GM12878 (cell line): ENCODE results near the gene SLC25A29. TPM values are rescaled to one million over a fixed set of nuclear protein-coding genes. Genes with fewer than 3 reads are reported as not detected.

Source experiments
- ATAC-seq: fragments of 200-7000 bp; cut with Tn5 transposase; 3 replicates; pipeline ENCODE4 v1.9.1; 2020; ENCODE audit warnings: mild to moderate bottlenecking, moderate library complexity
- BruUV-seq: library from RNA; stranded (reverse); fragments of 400-500 nt; replicated peaks from 2 replicates; lab custom pipeline; 2021; lab: Mats Ljungman, UMichigan
- CTCF ChIA-PET: fragments of 300-600 bp; sonication (Branson Sonifier 250); formaldehyde crosslinking; extraction: SDS; loops from one replicate; lab custom pipeline; 2021; ENCODE audit warnings: inconsistent platforms; lab: Yijun Ruan, JAX
- POLR2A ChIA-PET: fragments of 350-600 bp; formaldehyde crosslinking; extraction: SDS; loops from one replicate; lab custom pipeline; 2021; ENCODE audit warnings: inconsistent platforms; lab: Charles Lee
- RAD21 ChIA-PET: fragments of 300-600 bp; sonication (Branson Sonifier 250); formaldehyde crosslinking; loops from one replicate; lab custom pipeline; 2023; ENCODE audit warnings: antibody characterized with exemption; ENCODE audit not compliant: unreplicated experiment; lab: Charles Lee
- SMC1A ChIA-PET: fragments of 300-600 bp; sonication (Branson Sonifier 250); formaldehyde crosslinking; loops from one replicate; lab custom pipeline; 2023; ENCODE audit not compliant: unreplicated experiment, uncharacterized antibody; lab: Charles Lee
- DNase-seq: peaks from one replicate; pipeline ENCODE4 v3.0.0-alpha.2; 2011; ENCODE audit warnings: low read depth, low spot score
- FAIRE-seq: peaks from 3 replicates; lab custom pipeline; 2011; peaks lifted over from hg19 to GRCh38; lab: Jason Lieb, UNC
- H2AFZ ChIP-seq: 2 replicates; pipeline ENCODE4 v1.6.0; 2011; ENCODE audit warnings: low read depth, low read length, control low read depth; ENCODE audit not compliant: control insufficient read depth
- H3K27ac ChIP-seq: 2 replicates; pipeline ENCODE4 v1.5.1; 2011; ENCODE audit warnings: control low read depth; ENCODE audit not compliant: control insufficient read depth, insufficient read depth
- H3K27me3 ChIP-seq, 2 experiments: replicated peaks in 1 of 2; 2 replicates each; pipeline versions ENCODE4 v1.6.0 to v1.6.1; 2011; ENCODE audit warnings: low read length in 1 of 2; ENCODE audit not compliant: control insufficient read depth in 2 of 2, insufficient read depth in 2 of 2
- H3K36me3 ChIP-seq, 2 experiments: 2 replicates each; pipeline ENCODE4 v1.5.1; 2011; ENCODE audit warnings: low read length in 1 of 2; ENCODE audit not compliant: control insufficient read depth in 2 of 2, insufficient read depth in 2 of 2
- H3K4me1 ChIP-seq: 2 replicates; pipeline ENCODE4 v1.6.1; 2011; ENCODE audit warnings: mild to moderate bottlenecking, low read length, moderate library complexity, mixed read lengths; ENCODE audit not compliant: control insufficient read depth, insufficient read depth
- H3K4me2 ChIP-seq: 2 replicates; pipeline ENCODE4 v1.6.0; 2011; ENCODE audit warnings: control low read depth; ENCODE audit not compliant: control insufficient read depth, insufficient read depth
- H3K4me3 ChIP-seq: fragments of 200-600 bp; sonication (generic); 2 replicates; pipeline ENCODE4 v1.5.1; 2016
- H3K79me2 ChIP-seq: 2 replicates; pipeline ENCODE4 v1.6.0; 2011; ENCODE audit warnings: low read length; ENCODE audit not compliant: control insufficient read depth, insufficient read depth
- H3K9ac ChIP-seq: 2 replicates; pipeline ENCODE4 v1.8.0; 2011; ENCODE audit warnings: low read length, control low read depth, mixed read lengths; ENCODE audit not compliant: control insufficient read depth, insufficient read depth
- H3K9me3 ChIP-seq: replicated peaks from 3 replicates; pipeline ENCODE4 v1.5.1; 2011; ENCODE audit warnings: mild to moderate bottlenecking, low read length; ENCODE audit not compliant: control insufficient read depth, insufficient read depth
- H4K20me1 ChIP-seq: 2 replicates; pipeline ENCODE4 v1.6.0; 2011; ENCODE audit not compliant: control insufficient read depth, insufficient read depth
- ATF2 ChIP-seq: IDR thresholded peaks from 2 replicates; pipeline ENCODE4 v1.6.1; 2012; ENCODE audit warnings: low read length, inconsistent platforms
- BACH1 ChIP-seq: fragments of 450-650 bp; IDR thresholded peaks from 2 replicates; pipeline ENCODE4 v1.6.1; 2017; ENCODE audit warnings: mild to moderate bottlenecking, borderline replicate concordance
- BMI1 ChIP-seq: fragments of 450-650 bp; IDR thresholded peaks from 2 replicates; pipeline ENCODE4 v1.6.1; 2016; ENCODE audit warnings: mild to moderate bottlenecking, moderate library complexity, borderline replicate concordance
- CEBPZ ChIP-seq: fragments of 150-350 bp; IDR thresholded peaks from 2 replicates; pipeline ENCODE4 v1.6.1; 2016; ENCODE audit warnings: low read depth, low read length
- CHD4 ChIP-seq: fragments of 200-600 bp; sonication (generic); IDR thresholded peaks from 2 replicates; pipeline ENCODE4 v1.6.1; 2016; ENCODE audit warnings: mild to moderate bottlenecking
- ESRRA ChIP-seq: IDR thresholded peaks from 2 replicates; pipeline ENCODE4 v1.6.1; 2012; ENCODE audit warnings: mild to moderate bottlenecking, low read length, improper control_type of control experiment
- IRF3 ChIP-seq: fragments of 450-650 bp; IDR thresholded peaks from 2 replicates; pipeline ENCODE4 v1.6.1; 2014; ENCODE audit warnings: mild to moderate bottlenecking
- JUNB ChIP-seq: IDR thresholded peaks from 2 replicates; pipeline ENCODE4 v1.6.1; 2016; ENCODE audit warnings: antibody characterized with exemption, mild to moderate bottlenecking
- NFYB ChIP-seq: IDR thresholded peaks from 2 replicates; pipeline ENCODE4 v1.6.1; 2011; ENCODE audit warnings: low read depth, mild to moderate bottlenecking, low read length, improper control_type of control experiment, moderate library complexity; ENCODE audit not compliant: insufficient read depth
- POLR2AphosphoS5 ChIP-seq: IDR thresholded peaks from 2 replicates; pipeline ENCODE4 v1.6.1; 2011; ENCODE audit warnings: mild to moderate bottlenecking, low read length, inconsistent platforms
- RELB ChIP-seq: fragments of 450-650 bp; IDR thresholded peaks from 2 replicates; pipeline ENCODE4 v1.6.1; 2017; ENCODE audit warnings: low read depth, mild to moderate bottlenecking, moderate library complexity
- SIX5 ChIP-seq: IDR thresholded peaks from 2 replicates; pipeline ENCODE4 v1.6.1; 2011; ENCODE audit warnings: mild to moderate bottlenecking, low read depth, low read length, moderate library complexity; ENCODE audit not compliant: severe bottlenecking
- ZNF384 ChIP-seq: IDR thresholded peaks from 2 replicates; pipeline ENCODE4 v1.6.1; 2012; ENCODE audit warnings: low read depth, mild to moderate bottlenecking, low read length, improper control_type of control experiment, borderline replicate concordance
- WGBS: methylation state at CpG from one replicate; pipeline ENCODE4 v1.1.6; 2016; ENCODE audit warnings: low lambda C conversion rate; ENCODE audit not compliant: insufficient replicate concordance, insufficient coverage; ENCODE audit errors: missing lambda C conversion rate; 5-methylcytosine and 5-hydroxymethylcytosine counted together
- in situ Hi-C: fragments of 300-500 bp; cut with MboI; formaldehyde crosslinking; loops from 9 replicates; pipeline ENCODE4 v1.14.3; 2018; ENCODE audit warnings: mixed read lengths
- intact Hi-C: fragments of 100-400 bp; cut with micrococcal nuclease; formaldehyde crosslinking; loops from one replicate; pipeline ENCODE4 v1.14.2; 2022; ENCODE audit not compliant: unreplicated experiment
- polyA plus RNA-seq, 11 experiments: library from polyadenylated mRNA; depleted of rRNA in 4 of 11; unstranded in 6 of 11; stranded (reverse) in 5 of 11; fragments of >200 nt; fragmentation: Nextera tagmentation in 4 of 11; fragmentation: Illumina TruSeq in 1 of 11; extraction: Ambion mirVana in 4 of 11; extraction: Trizol in 1 of 11; gene quantifications; 1 replicate in 1 of 11; 2 replicates in 10 of 11; pipeline versions ENCODE4 v1.2.1 to v1.2.3, GENCODE V29; 2011 to 2016; ENCODE audit warnings: inconsistent platforms in 2 of 11, missing spikeins in 2 of 11, low read depth in 1 of 11
- total RNA-seq, 4 experiments: library from RNA; depleted of rRNA in 3 of 4; stranded (reverse); fragments of >200 nt in 3 of 4; fragmentation: Illumina TruSeq in 1 of 4; extraction: Trizol in 1 of 4; gene quantifications; 2 replicates each; pipeline versions ENCODE4 v1.2.1 to v1.2.3, GENCODE V29; 2013 to 2021

Gene SLC25A29
- total and polyA plus RNA-seq, 10 of the 15 experiments (the other 5 are each of a cell fraction or from before 2014, with no cell fraction given), result 0.42 to 13.3 (median 4.0) TPM; not detected in 1

- TF ChIP-seq BMI1, result no peak
- no peak for TF ChIP-seq NFYB
- no peak for TF ChIP-seq IRF3
- TF ChIP-seq ESRRA, result no peak
- no peak for TF ChIP-seq JUNB
Observed at GRCh38 chr14:100243020-100243419, 63.2 kb downstream of the SLC25A29 start (continued).

- peak overlapping the region; percentile 79 for H3K9ac ChIP-seq
- peaks cover 86% of the 10 kb centered on the region for H3K79me2 ChIP-seq
- in situ Hi-C loops, result no loop called here
- no peaks in the 10 kb centered on the region for H3K27me3 ChIP-seq
- DNase-seq (no peak), ATAC-seq (no peak), FAIRE-seq (no peak)
- ChIA-PET CTCF (interaction anchor here (0.7 to 2.7 kb wide), 28 partner anchors 9 to 200 kb away, joined by 3 to 14 read pairs (median 4); partner anchors contain the start of gene WDR25), POLR2A (interaction anchor here (1.2 to 1.7 kb wide), 4 partner anchors 19 to 173 kb away, joined by 3 to 9 read pairs (median 4); no protein-coding TSS in a partner anchor), RAD21 (interaction anchor here (0.6 to 1.7 kb wide), 12 partner anchors 9 to 49 kb away, joined by 3 to 7 read pairs (median 4); no protein-coding TSS in a partner anchor), SMC1A (interaction anchor here (0.8 to 2.2 kb wide), 16 partner anchors 9 to 169 kb away, joined by 3 to 14 read pairs (median 5); a partner anchor contains a TSS)
- no TSS peak for BruUV-seq
- peaks cover 0 to 2% of the 10 kb centered on the region in 2 experiments; a peak in 1 of 4 replicates for H3K36me3 ChIP-seq
- H3K4me3 ChIP-seq, result peak overlapping the region; percentile 76
- peak overlapping the region; percentile 48 for H3K4me2 ChIP-seq
- peaks cover 4% of the 10 kb centered on the region for H4K20me1 ChIP-seq
- no peaks in the 10 kb centered on the region for H3K9me3 ChIP-seq
- no peak overlapping the region for H2AFZ ChIP-seq
- peaks cover 2% of the 10 kb centered on the region; the same call in 1 of the 2 replicates for H3K4me1 ChIP-seq
- H3K27ac ChIP-seq, result no peak overlapping the region; the same call in 1 of the 2 replicates
- intact Hi-C loops, result loop anchor here (2.0 kb wide), 2 partner anchors 16 to 48 kb away; no protein-coding TSS in a partner anchor
- WGBS, result 0% methylated on average over 3 of the region's 3 CpGs
- TF ChIP-seq ATF2, result no peak
- TF ChIP-seq BACH1, result no peak
- no peak for TF ChIP-seq CHD4
- TF ChIP-seq RELB, result no peak
- no peak for TF ChIP-seq POLR2AphosphoS5
- TF ChIP-seq SIX5, result no peak
- no peak for TF ChIP-seq IRF3
- no peak for TF ChIP-seq ZNF384
- TF ChIP-seq CEBPZ, result no peak
Observed at GRCh38 chr14:100241279-100241678, 65.0 kb downstream of the SLC25A29 start.
